Measurements from ENCODE around the gene OPHN1.
A peak's percentile ranks its signal among the peaks of the same experiment; 100 is the strongest.

The OPHN1 gene

GRCh38 chrX:68433155-68433980 lies at the start of gene OPHN1:
TSS of gene OPHN1 (minus strand) at chrX:68433495. CDS start at chrX:68433020, 475 bp downstream.
- DNase-seq = peak; percentile 80

GRCh38 chrX:68480969-68481368 lies 47.7 kb upstream of the OPHN1 start:
- no peak for DNase-seq

GRCh38 chrX:68464796-68465195 lies 31.5 kb upstream of the OPHN1 start:
- DNase-seq = no peak

DNA sequence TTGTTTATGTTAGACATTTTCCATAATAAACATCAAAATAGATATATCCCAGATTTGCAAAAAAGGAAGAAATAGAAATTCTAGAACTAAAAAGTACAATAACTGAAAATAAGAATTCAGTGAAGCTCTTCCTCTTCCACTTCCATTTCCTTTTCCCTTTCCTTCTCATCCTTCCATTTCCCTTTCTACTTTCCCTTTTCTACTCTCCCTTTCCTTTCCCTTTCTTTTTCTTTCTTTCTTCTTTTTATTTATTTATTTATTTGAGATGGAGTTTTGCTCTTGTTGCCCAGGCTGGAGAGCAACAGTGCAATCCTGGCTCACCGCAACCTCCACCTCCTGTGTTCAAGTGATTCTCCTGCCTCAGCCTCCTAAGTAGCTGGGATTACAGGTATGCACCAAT lies 30.6 kb upstream of the OPHN1 start:
- no peak for DNase-seq

GRCh38 chrX:68462653-68463052 lies 29.4 kb upstream of the OPHN1 start:
- DNase-seq = peak; percentile 80

DNA sequence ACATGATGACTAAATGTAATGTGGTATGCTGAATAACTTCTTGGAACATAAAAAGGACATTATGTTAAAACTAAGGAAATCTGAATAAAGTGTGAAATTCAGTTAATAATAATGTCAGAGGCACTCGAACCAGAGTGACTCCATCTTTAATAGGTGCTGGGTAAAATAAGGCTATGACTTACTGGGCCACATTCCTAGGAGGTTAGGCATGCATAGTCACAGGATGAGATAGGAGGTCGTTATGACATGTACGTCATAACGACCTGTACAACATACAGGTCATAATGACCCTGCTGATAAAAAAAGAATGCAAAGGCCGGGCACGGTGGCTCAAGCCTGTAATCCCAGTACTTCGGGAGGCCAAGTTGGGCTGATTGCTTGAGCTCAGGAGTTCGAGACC lies 28.9 kb upstream of the OPHN1 start:
- DNase-seq = no peak

DNA sequence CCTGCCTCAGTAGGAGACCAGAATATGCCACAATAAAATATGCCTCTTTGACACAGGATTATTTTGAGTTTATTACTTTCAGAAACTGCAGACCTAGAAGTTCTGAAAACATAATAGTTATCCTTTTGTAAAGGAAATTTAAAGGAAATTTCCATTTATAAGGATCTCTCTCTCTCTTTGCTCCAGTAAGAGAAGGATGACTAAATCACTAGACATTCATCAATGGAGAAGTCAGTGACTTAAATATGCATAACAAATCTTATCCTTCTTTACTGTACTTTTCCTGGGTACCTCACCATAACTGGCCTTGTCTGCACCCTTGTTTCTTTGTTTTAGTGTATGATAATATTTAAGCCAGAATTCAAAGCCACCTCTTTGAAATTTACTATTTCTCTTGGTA lies 28.3 kb upstream of the OPHN1 start:
- no peak for DNase-seq

- no peak for DNase-seq
Observed at GRCh38 chrX:68461093-68461492, 27.8 kb upstream of the OPHN1 start.

DNA sequence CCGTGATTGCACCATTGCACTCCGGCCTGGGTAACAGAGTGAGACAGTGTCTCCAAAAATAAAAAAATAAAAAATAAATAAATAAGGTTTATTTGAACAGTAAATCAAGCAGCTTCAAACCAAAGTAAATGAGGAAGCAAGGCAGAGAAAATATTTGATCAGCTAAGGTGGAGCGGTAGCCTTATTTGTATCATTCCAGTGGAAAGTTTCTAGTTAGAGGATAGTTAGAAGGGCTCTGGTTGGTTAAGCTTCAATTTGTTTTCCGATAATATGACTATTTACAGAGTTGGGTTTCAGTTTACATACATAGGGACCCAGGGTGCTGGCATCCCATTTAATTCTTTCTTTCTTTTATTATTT lies 21.8 kb upstream of the OPHN1 start:
- DNase-seq = no peak

DNA sequence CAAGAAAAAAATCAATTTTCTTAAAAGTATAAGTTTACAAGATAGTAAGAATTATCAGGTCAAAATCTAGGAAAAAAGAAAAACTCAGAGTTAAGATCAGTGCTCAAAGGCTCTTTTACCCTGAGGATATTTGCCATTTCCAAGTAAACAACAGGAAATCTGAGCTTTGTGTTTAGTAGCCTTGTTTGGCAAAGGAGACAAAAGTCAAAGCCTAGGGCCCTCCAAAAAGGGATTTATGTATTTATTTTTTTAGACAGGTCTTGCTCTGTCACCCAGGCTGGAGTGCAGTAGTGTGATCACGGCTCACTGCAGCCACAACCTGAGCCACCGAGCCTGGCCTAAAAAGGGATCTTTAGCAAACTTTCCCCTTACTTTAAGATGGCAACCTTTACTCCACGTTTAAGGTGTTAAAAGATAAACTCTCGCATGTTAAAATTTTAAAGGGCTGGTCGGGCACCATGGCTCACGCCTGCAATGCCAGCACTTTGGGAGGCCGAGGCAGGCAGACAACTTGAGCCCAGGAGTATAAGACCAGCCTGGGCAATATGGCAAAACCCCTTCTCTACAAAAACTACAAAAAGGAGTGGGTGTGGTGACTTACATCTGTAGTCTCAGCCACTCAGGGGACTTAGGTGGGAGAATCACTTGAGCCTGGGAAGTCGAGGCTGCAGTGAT lies 21.3 kb upstream of the OPHN1 start:
- no peak for DNase-seq

DNA sequence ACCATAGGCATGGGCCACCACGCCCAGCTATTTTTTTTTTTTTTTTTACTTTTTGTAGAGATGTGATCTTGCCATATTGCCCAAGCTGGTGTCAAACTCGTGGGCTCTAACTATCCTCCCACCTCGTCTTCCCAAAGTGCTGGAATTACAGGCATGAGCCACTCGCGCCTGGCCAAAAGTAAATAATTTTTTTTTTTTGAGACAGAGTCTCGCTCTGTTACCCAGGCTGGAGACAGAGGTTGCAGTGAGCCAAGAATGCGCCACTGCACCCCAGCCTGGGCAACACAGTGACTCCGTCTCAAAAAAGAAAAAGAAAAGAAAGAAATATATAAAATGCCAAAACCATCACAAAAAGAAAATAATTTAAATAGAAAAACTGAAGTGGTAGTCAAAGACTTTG lies 18.4 kb upstream of the OPHN1 start:
- no peak for DNase-seq

DNA sequence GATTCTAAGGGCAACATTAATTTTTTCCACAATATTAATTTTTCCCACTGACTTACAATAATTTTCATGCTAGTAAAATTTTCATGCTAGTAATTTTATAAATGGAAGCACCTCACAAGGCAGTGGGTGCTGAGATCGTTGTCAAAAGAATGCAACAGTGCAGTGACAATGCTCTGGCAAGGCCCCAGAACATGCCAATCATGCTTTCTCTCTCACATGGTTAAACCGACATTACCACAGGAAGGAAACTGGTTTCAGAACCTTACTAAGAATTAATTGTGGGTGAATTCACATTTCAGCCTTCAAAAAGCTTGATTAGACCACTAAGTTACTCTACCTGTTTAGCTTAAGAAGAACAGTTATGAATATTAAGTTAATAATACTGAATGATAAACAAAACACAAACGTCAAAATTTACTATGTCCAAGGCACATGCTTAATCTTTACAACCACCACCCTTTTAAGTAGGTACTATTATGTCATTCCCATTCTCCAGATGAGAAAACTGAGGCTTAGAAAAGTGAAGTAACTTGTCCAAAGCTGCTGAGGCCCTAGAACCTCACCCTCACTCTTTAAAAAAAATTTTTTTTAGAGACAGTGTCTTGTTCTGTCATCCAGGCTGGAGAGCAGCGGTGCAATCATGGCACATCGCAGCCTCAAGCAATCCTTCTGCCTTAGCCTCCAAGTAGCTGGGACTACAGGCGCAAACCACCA lies 10.0 kb upstream of the OPHN1 start:
- peak; percentile 83 for DNase-seq

DNA sequence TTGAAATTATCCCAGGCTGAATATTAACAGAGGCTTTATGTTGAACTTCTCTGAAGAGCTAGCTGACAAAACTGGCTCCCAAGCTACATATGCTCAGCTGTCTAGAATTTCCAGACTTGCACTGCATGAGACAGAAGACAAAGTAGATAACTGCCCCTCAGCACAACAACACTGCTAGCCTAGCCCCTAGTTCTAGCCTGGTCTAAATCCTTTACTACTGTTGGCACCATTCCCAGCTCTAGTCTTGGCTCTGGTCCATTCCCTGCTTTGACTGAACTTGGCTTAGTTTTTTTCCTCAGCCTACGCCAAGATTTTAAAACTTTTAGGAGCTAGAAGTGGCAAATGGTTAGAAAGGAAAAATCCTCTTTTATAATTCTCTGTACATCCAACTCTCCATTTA lies 7.6 kb upstream of the OPHN1 start:
- peak; percentile 44 for DNase-seq

- no peak for DNase-seq
Observed at GRCh38 chrX:68440442-68440841, 7.1 kb upstream of the OPHN1 start.

- no peak for DNase-seq
Observed at GRCh38 chrX:68439341-68439740, 6.0 kb upstream of the OPHN1 start.

- DNase-seq = peak; percentile 88
Observed at GRCh38 chrX:68438575-68438974, 5.3 kb upstream of the OPHN1 start.

- no peak for DNase-seq
Observed at GRCh38 chrX:68433981-68434299, 645 bp upstream of the OPHN1 start.

- peak; percentile 71 for DNase-seq
Observed at GRCh38 chrX:68432648-68433047, 647 bp downstream of the OPHN1 start.

- DNase-seq = no peak
Observed at GRCh38 chrX:68431836-68432235, 1.5 kb downstream of the OPHN1 start.

DNA sequence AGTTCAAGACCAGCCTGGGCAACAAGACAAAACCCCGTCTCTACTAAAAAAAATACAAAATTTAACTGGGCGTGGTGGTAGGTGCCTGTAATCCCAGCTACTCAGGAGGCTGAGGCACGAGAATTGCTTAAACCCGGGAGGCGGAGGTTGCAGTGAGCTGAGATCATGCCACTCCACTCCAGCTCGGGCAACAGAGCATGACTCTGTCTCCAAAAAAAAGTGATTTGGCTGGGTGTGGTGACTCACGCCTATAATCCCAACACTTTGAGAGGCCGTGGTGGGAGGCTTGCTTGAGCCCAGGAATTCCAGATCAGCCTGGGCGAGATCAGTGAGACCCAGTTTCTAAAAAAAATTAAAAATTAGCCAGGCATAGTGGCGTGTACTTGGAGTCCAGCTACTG lies 4.1 kb downstream of the OPHN1 start:
- no peak for DNase-seq

DNA sequence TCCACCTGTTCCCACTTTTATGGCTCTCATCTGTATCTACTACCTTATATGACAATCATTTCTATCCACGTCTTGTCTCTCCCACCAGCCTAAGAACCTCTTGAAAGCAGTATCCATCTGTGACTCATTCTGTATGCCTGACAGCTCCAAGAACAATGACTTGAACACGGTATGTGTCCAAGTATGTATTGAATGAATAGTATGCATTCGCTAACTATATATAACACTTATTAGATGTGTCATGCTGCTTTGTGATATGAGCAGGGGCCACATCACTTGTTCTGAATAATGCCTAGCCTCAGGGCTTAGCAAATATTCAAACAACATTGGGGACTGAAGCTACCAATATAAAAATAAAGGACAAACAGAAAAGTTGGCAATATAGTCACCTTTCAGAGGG lies 4.9 kb downstream of the OPHN1 start:
- no peak for DNase-seq

DNA sequence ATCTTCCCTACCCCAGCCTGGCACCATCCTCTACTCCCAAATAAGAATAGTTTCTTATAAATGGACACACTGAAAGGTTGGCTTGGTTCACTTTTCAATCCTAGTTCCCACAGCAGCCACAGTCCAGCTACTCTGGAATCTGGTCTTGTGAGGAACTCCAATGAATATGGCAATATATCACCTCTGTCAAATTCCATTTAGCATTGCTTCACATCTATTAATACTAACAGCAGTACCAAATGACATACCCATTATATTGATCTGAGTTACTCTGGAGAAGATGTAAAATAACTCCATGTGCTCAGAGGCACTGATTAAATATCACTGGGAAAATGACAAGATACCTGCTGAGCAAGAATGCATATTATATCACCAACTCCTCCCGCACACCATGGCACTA lies 8.6 kb downstream of the OPHN1 start:
- no peak for DNase-seq

DNA sequence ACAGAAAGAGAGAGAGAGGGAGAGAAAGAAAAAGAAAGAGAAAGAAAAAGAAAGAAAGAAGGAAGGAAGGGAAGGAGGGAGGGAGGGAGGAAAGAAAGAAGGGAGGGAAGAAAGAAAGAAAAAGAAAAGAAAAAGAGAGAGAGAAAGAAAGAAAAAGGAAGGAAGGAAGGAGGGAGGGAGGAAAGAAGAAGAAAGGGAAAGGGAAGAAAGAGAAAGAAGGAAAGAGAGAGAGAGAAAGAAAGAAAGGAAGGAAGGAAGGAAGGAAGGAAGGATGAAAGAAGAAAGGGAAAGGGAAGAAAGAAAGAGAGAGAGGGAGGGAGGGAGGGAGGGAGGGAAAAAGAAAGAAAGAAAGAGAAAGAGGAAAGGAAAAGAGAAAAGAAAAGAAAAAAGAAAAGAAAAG lies 10.8 kb downstream of the OPHN1 start:
- DNase-seq = no peak

DNA sequence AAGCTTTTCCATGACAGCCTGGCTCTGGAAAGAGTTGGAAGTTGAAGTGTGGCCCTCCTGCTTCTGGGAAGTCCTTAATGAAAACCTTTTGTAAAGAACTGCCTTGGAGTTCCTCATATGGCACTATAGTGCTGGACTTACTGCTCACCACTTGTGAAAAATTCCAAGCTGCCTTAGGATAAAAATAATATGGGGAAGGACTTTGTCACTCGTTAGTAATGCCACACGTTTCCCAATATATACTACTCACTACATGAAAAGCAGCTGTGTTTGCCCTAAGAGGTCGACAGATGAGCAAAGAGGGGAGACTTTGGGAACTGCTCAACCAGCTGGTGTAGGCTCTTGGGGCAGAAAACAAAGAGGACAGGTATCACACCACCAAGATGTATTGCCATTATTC lies 11.7 kb downstream of the OPHN1 start:
- no peak for DNase-seq
